ENCODE measurements around the gene TRIM68.

TRIM68 gene

DNA sequence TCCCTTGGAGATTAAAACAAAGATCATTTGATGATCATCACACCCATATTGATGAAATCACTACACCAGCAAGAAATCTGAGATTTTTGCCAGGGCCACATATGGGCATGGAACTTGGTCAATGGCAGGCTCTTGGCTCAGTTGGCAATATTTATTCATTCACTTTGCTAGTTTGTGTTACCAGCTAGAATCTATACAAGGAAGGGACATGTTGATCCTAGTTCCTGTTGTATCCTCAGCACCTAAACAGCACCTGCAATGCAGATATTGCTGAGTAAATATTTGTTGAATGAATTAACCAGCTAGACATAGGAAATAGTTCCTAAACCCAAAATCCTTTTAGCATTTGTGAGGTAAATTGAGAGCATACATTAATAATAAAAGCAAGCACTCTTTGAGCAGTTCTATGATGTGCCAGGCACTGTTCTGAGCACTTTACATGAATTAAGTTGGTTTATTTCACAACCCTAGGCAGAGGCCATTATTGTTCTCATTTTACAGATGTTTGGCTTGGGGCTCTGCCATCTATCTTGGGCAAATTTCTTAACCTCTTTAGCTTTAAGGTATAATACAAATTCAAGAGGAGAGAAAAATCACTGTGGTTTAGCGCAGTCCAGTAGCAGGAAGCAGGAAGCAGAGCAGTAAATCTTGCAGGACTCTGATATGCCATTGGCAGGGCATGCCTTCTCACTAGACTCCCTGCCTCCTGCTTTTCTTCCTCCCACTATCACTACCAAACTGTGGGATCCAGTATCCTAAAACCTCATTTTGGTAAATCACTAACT, 1.6 kb downstream of the TRIM68 start:
- no peak for DNase-seq

DNA sequence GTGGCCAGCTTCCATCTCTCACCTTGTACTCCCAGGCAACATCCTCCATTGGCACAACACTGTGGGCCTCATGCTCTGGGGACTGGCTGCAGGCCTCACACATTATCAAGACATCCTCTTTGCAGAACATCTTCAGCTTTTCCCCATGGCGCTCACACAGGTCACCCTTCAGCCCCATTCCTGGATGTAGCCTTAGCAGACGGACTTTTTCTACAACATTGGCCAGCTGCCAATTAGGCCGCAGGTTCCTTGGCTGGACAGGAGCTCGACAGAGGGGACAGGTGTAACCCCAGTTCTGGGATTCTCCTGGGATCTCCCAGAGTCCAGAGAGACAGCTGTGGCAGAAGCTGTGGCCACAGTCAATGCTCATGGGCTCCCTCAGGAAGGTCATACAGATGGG, 3.0 kb downstream of the TRIM68 start:
- DNase-seq = no peak

- no peak for DNase-seq
Observed at GRCh38 chr11:4593739-4594138, 14.3 kb downstream of the TRIM68 start, which contains the start of gene OR52I1. Gene OR52I1, plus strand, starts transcription at chr11:4594039. Its CDS starts 0 bp downstream, at chr11:4594039.

- DNase-seq = no peak
Observed at GRCh38 chr11:4589017-4589416, 19.0 kb downstream of the TRIM68 start.

GRCh38 chr11:4581443-4581842, 26.6 kb downstream of the TRIM68 start, which contains the start of gene OR52I2:
Gene OR52I2, plus strand, starts transcription at chr11:4581743.
- DNase-seq = no peak

- no peak for DNase-seq
Observed at GRCh38 chr11:4580124-4580523, 27.9 kb downstream of the TRIM68 start.

- DNase-seq = no peak
Observed at GRCh38 chr11:4578624-4579023, 29.4 kb downstream of the TRIM68 start.

DNA sequence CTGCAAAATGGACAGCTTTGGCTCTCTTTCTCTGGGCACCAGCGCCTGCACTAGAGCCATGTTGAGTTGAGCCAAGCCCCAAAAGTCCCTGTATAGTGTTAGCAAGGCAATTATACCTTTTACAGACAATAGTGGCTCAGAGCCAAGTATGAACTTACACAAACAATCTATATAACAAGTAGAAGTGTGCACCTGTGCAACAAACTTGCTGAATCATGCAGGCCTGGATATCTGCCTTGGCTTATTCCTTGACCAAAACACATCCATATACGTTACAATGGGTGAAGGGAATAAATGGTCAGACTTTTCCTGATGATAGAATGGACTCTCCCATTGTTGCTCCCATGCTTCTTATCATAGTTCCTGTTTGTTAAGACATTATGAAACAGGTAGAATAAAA, 30.3 kb downstream of the TRIM68 start:
- DNase-seq = no peak

DNA sequence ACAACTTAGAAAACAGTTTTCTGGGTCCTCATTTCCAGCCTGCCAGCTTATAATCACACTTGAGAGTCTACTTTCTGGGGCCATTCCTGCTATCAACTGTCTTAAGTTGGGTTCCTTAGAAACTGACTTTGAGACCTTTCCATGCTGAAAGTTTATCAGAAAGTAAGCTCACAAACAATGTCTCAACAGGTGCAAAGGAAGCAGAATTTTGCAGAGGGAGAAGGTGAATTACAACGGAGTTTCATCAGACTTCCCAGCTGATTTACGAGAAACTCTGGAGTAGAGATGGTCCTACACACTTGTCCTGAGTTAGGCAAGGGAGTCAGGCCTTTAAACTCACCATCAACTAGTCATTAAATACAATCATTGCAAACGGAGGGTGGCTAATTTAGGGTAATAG, 31.2 kb downstream of the TRIM68 start:
- DNase-seq = no peak

GRCh38 chr11:4569075-4569474, 39.0 kb downstream of the TRIM68 start:
- no peak for DNase-seq

GRCh38 chr11:4565371-4565770, 42.7 kb downstream of the TRIM68 start:
- no peak for DNase-seq

- no peak for DNase-seq
Observed at GRCh38 chr11:4560467-4560866, 47.6 kb downstream of the TRIM68 start.

DNA sequence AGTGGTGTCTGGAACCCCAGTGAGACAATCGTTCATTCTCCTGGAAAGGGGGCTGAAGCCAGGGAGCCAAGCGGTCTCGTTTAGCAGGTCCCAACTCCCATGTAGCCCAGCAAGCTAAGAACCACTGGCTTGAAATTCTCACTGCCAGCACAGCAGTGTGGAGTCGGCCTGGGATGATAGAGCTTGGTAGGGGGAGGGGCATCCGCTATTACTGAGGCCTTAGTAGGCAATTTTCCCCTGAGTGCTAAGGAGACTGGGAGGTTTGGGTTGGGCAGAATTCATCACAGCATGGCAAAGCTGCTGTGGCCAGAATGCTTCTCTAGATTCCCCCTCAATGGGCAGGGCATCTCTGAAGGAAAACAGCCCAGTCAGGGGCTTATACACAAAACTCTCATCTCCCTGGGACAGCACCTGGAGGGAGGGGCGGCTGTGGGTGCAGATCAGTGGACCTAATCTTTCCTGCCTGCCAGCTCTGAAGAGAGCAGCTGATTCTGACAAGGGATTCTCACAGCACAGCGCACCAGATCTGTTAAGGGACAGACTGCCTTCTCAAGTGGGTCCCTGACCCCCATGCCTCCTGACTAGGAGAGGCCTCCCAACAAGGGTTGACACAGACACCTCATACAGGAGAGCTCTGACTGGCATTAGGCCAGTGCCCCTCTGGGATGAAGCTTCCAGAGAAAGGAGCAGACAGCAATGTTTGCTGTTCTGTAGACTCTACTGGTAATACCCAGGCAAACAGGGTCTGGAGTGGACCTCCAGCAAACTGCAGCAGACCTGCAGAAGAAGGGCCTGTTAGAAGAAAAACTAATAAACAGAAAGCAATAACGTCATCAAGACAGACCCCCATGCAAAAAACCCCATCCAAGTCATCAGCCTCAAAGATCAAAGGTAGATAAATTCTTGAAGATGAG, 48.2 kb downstream of the TRIM68 start:
- no peak for DNase-seq

- DNase-seq = no peak
Observed at GRCh38 chr11:4551346-4551979, 56.6 kb downstream of the TRIM68 start.

Data from NCI-H526 treated with DMSO at 0.1 percent for 48 hours (cell line).